ENCODE data around the gene CD58.

CD58 gene

DNA sequence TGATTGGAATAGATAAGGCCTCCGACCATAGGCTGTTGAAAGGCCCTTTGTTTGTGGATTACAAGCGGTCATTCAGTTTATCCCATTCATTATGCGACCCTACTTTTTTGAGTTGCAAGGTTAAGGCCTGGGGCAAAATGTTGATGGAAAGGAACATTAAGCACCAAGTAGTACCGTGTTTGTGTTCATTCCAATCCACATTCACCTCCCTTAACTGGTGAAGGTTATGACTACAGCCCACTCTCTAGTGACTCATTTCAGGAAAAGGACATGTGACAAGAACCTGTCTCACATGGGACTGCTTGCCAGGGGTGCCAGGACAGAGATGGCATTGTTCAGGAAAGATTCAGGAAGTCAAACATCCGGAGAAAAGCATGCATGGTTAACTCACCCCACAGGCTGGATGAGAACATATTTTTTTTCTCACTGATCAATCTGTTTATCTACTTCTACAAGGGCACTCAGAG lies 81.6 kb downstream of the CD58 start:
- DNase-seq (ENCODE audit: extremely low spot score) = no peak
- POLR2A ChIA-PET = interaction anchor here (1.3 kb wide), 1 partner anchor 350 kb away, joined by 3 read pairs; no protein-coding TSS in a partner anchor
- CTCF ChIA-PET = interaction anchor here (0.9 to 1.8 kb wide), 2 partner anchors 13 to 350 kb away, joined by 3 to 9 read pairs; no protein-coding TSS in a partner anchor
- no peak for TF ChIP-seq BHLHE40 (IDR thresholded peaks at IDR 0.05; ENCODE audit: borderline replicate concordance)
- TF ChIP-seq CTBP1 (IDR thresholded peaks at IDR 0.05; ENCODE audit: borderline replicate concordance) = no peak
- no peak for TF ChIP-seq FOXK2 (IDR thresholded peaks at IDR 0.05)
- no peak for TF ChIP-seq SUZ12 (IDR thresholded peaks at IDR 0.05)
- no peak for TF ChIP-seq HDGF (IDR thresholded peaks at IDR 0.05; ENCODE audit: borderline replicate concordance)
- TF ChIP-seq ARNT (IDR thresholded peaks at IDR 0.05) = no peak
- TF ChIP-seq FOXM1 (IDR thresholded peaks at IDR 0.05; ENCODE audit: borderline replicate concordance) = no peak
- TF ChIP-seq TARDBP (IDR thresholded peaks at IDR 0.05) = no peak
- TF ChIP-seq ELF4 (IDR thresholded peaks at IDR 0.05) = no peak
- TF ChIP-seq NFRKB (IDR thresholded peaks at IDR 0.05) = no peak
- TF ChIP-seq LEF1 (IDR thresholded peaks at IDR 0.05; ENCODE audit: borderline replicate concordance) = no peak
- TF ChIP-seq, protein P1, sequence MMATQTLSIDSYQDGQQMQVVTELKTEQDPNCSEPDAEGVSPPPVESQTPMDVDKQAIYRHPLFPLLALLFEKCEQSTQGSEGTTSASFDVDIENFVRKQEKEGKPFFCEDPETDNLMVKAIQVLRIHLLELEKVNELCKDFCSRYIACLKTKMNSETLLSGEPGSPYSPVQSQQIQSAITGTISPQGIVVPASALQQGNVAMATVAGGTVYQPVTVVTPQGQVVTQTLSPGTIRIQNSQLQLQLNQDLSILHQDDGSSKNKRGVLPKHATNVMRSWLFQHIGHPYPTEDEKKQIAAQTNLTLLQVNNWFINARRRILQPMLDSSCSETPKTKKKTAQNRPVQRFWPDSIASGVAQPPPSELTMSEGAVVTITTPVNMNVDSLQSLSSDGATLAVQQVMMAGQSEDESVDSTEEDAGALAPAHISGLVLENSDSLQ (IDR thresholded peaks at IDR 0.05) = no peak
- no peak for TF ChIP-seq L3MBTL2 (conservative IDR thresholded peaks at IDR 0.05)

DNA sequence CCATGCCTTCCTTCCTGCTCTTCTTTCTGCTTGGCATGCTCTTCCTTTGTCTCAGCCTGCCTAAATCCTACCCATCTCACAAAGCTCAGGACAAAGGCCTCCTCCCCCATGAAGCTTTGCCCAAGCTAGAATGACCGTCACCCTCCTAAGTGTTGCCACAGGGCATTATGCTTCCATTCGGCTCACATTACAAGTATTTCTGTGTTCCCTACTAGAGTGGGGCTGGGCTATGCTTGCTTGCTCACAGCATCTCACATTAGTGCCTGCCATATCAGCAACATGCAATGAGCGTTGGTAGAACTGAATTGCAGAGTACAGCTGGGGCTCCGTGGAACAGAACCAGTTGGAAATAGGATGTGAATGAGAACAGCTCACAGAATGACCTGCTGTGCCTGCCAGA lies 82.8 kb downstream of the CD58 start:
- CTCF ChIA-PET = interaction anchor here (0.7 to 5.7 kb wide), 3 partner anchors 11 to 763 kb away, joined by 3 to 33 read pairs (median 15); no protein-coding TSS in a partner anchor
- DNase-seq (ENCODE audit: extremely low spot score) = no peak
- no peak for TF ChIP-seq NFRKB (IDR thresholded peaks at IDR 0.05)
- POLR2A ChIA-PET = interaction anchor here (1.3 to 4.2 kb wide), 2 partner anchors 348 to 349 kb away, joined by 3 to 18 read pairs; no protein-coding TSS in a partner anchor

DNA sequence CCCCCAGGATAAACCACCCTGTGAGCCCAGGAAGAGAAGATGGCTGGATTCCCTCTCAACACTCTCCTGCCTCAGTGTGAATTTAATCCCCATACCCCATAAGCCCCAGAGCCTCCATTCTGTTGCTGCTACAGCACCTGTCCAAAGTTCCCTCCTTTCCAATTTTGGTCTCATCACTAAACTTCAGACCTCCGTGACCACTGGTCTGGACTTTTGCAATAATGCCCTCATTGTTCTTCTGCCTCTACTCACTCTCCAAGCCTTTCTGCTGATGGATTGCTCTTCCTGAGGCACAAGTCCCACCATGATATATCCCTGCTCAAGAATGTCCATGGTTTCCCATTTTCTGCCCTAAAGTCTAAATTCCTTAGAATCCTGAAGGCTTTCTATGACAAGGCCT lies 83.2 kb downstream of the CD58 start:
- no peak for TF ChIP-seq NFRKB (IDR thresholded peaks at IDR 0.05)
- no peak for TF ChIP-seq SUZ12 (IDR thresholded peaks at IDR 0.05)
- TF ChIP-seq ARNT (IDR thresholded peaks at IDR 0.05) = no peak
- no peak for TF ChIP-seq FOXA1 (IDR thresholded peaks at IDR 0.05)
- TF ChIP-seq L3MBTL2 (conservative IDR thresholded peaks at IDR 0.05) = no peak
- TF ChIP-seq CTBP1 (IDR thresholded peaks at IDR 0.05; ENCODE audit: borderline replicate concordance) = no peak
- TF ChIP-seq FOXM1 (IDR thresholded peaks at IDR 0.05; ENCODE audit: borderline replicate concordance) = no peak
- no peak for TF ChIP-seq LEF1 (IDR thresholded peaks at IDR 0.05; ENCODE audit: borderline replicate concordance)
- no peak for TF ChIP-seq BHLHE40 (IDR thresholded peaks at IDR 0.05; ENCODE audit: borderline replicate concordance)
- TF ChIP-seq SP1 (IDR thresholded peaks at IDR 0.05) = no peak
- TF ChIP-seq ZNF384 (IDR thresholded peaks at IDR 0.05) = no peak
- TF ChIP-seq FOXK2 (IDR thresholded peaks at IDR 0.05) = no peak
- TF ChIP-seq ELF4 (IDR thresholded peaks at IDR 0.05) = no peak
- no peak for TF ChIP-seq TARDBP (IDR thresholded peaks at IDR 0.05)
- TF ChIP-seq, protein P1 (IDR thresholded peaks at IDR 0.05) = no peak
- no peak for TF ChIP-seq HDGF (IDR thresholded peaks at IDR 0.05; ENCODE audit: borderline replicate concordance)
- ChIA-PET CTCF (interaction anchor here (0.7 to 5.7 kb wide), 3 partner anchors 12 to 763 kb away, joined by 3 to 33 read pairs (median 15); no protein-coding TSS in a partner anchor), POLR2A (interaction anchor here (4.2 kb wide), 1 partner anchor 348 kb away, joined by 18 read pairs; no protein-coding TSS in a partner anchor)

DNA sequence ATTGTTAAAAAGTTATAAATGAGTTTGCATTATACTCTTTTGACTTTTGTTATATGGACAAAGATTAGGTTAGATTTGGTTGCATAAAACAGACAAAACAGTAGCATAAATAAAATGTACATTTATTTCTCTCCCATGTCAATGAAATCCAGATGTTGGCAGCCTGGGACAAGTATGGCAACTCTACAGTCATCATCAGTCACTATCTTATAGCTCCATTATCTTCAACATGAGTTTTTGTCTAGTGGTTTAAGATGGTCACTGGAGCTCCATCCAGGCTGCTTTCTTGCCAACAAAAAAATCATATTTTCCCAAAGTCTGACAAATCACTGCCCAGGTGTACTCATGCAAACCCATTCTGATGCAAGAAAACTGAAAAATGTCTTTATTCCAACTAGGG lies 83.8 kb downstream of the CD58 start:
- POLR2A ChIA-PET = interaction anchor here (4.2 kb wide), 1 partner anchor 347 kb away, joined by 18 read pairs; no protein-coding TSS in a partner anchor
- CTCF ChIA-PET = interaction anchor here (1.8 to 5.7 kb wide), 2 partner anchors 12 to 348 kb away, joined by 15 to 33 read pairs; no protein-coding TSS in a partner anchor
- DNase-seq (ENCODE audit: extremely low spot score) = no peak
- no peak for TF ChIP-seq BHLHE40 (IDR thresholded peaks at IDR 0.05; ENCODE audit: borderline replicate concordance)
- TF ChIP-seq L3MBTL2 (conservative IDR thresholded peaks at IDR 0.05) = no peak
- no peak for TF ChIP-seq SUZ12 (IDR thresholded peaks at IDR 0.05)
- TF ChIP-seq FOXA1 (IDR thresholded peaks at IDR 0.05) = no peak

More for the DNA sequence above, 83.2 kb downstream of the CD58 start:
- DNase-seq (ENCODE audit: extremely low spot score) = no peak

DNA sequence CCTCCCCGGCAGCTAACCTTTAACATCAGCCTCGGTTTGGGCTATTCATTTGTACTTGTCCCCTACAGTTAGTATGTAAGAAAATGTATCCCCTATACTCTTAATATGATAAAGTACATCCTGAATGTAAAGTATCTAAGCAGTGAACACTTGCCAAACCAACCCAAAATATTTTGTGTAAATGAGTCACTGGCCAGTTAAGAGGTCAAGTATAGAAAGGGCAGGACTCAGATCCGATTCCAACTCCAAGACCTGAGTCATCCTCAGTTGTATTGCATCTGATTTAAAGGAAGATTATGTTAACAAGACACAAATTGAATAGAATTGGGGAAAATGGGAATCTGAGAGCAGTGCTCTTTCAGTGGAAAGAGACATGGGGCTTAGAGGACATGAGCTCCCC lies 84.4 kb downstream of the CD58 start:
- no peak for DNase-seq (ENCODE audit: extremely low spot score)
- POLR2A ChIA-PET = interaction anchor here (1.7 to 4.2 kb wide), 2 partner anchors 68 to 347 kb away, joined by 6 to 18 read pairs; no protein-coding TSS in a partner anchor
- TF ChIP-seq SP1 (IDR thresholded peaks at IDR 0.05) = no peak
- TF ChIP-seq ELF4 (IDR thresholded peaks at IDR 0.05) = no peak
- no peak for TF ChIP-seq NFRKB (IDR thresholded peaks at IDR 0.05)
- no peak for TF ChIP-seq FOXK2 (IDR thresholded peaks at IDR 0.05)
- TF ChIP-seq ZNF384 (IDR thresholded peaks at IDR 0.05) = no peak
- no peak for TF ChIP-seq SUZ12 (IDR thresholded peaks at IDR 0.05)
- TF ChIP-seq, protein P1 (IDR thresholded peaks at IDR 0.05) = no peak
- no peak for TF ChIP-seq L3MBTL2 (conservative IDR thresholded peaks at IDR 0.05)
- TF ChIP-seq FOXM1 (IDR thresholded peaks at IDR 0.05; ENCODE audit: borderline replicate concordance) = no peak
- TF ChIP-seq LEF1 (IDR thresholded peaks at IDR 0.05; ENCODE audit: borderline replicate concordance) = no peak
- TF ChIP-seq BHLHE40 (IDR thresholded peaks at IDR 0.05; ENCODE audit: borderline replicate concordance) = no peak
- CTCF ChIA-PET = interaction anchor here (0.6 to 5.7 kb wide), 11 partner anchors 8 to 779 kb away, joined by 3 to 121 read pairs (median 13); partner anchors contain the start of gene ATP1A1

DNA sequence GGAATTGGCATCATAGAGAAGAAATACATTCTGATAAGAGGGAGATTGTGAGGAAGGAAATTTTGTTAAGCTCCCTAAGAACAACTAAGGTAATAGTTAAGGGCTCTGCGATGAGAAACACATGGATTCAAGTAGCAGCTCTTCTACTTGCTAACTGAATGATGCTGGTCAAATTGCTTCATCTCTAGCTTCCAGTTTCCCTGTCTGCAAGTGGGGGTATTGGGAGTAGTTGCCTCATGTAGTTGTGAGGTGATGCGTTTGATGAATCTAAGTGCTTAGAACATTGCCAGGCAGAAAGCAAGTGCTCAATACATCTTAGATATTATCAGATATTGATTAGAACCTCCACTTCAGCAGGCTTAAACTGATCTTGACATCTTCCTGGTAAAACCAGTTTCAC lies 84.8 kb downstream of the CD58 start:
- ChIA-PET POLR2A (interaction anchor here (1.2 to 4.2 kb wide), 3 partner anchors 8 to 346 kb away, joined by 4 to 18 read pairs (median 6); no protein-coding TSS in a partner anchor), CTCF (interaction anchor here (0.6 to 5.7 kb wide), 19 partner anchors 8 to 779 kb away, joined by 3 to 121 read pairs (median 6); partner anchors contain the start of gene ATP1A1)
- DNase-seq (ENCODE audit: extremely low spot score) = no peak
- no peak for TF ChIP-seq ARNT (IDR thresholded peaks at IDR 0.05)
- TF ChIP-seq HDGF (IDR thresholded peaks at IDR 0.05; ENCODE audit: borderline replicate concordance) = no peak
- no peak for TF ChIP-seq ZNF384 (IDR thresholded peaks at IDR 0.05)
- no peak for TF ChIP-seq FOXA1 (IDR thresholded peaks at IDR 0.05)
- no peak for TF ChIP-seq NFRKB (IDR thresholded peaks at IDR 0.05)
- no peak for TF ChIP-seq FOXM1 (IDR thresholded peaks at IDR 0.05; ENCODE audit: borderline replicate concordance)
- no peak for TF ChIP-seq SP1 (IDR thresholded peaks at IDR 0.05)
- no peak for TF ChIP-seq SUZ12 (IDR thresholded peaks at IDR 0.05)
- TF ChIP-seq BHLHE40 (IDR thresholded peaks at IDR 0.05; ENCODE audit: borderline replicate concordance) = no peak

Data from HEK293T (cell line).